Measurements from ENCODE around the gene GALNTL6.
"Not testable (repeated sequence)": the region's sequence is repeated elsewhere in the genome, so short reads cannot be mapped to it uniquely, and the experiment has no call there.

Gene GALNTL6

GRCh38 chr4:172830295-172830764 is 1017.1 kb downstream of the GALNTL6 start:
- no peak for DNase-seq

- no peak for DNase-seq
Observed at GRCh38 chr4:172836661-172837060, 1023.5 kb downstream of the GALNTL6 start.

GRCh38 chr4:172838111-172838510 is 1024.9 kb downstream of the GALNTL6 start:
- DNase-seq: no peak

GRCh38 chr4:172838943-172839342 is 1025.7 kb downstream of the GALNTL6 start:
- DNase-seq: no peak

- no peak for DNase-seq
Observed at GRCh38 chr4:172842779-172843178, 1029.6 kb downstream of the GALNTL6 start.

GRCh38 chr4:172843192-172843591 is 1030.0 kb downstream of the GALNTL6 start:
- DNase-seq: no peak

- DNase-seq: no peak
Observed at GRCh38 chr4:172844556-172844955, 1031.4 kb downstream of the GALNTL6 start.

- DNase-seq: no peak
Observed at GRCh38 chr4:172845281-172845680, 1032.1 kb downstream of the GALNTL6 start.

GRCh38 chr4:172850838-172851237 is 1037.6 kb downstream of the GALNTL6 start:
- DNase-seq: no peak

GRCh38 chr4:172851534-172851933 is 1038.3 kb downstream of the GALNTL6 start:
- DNase-seq: no peak

- DNase-seq: no peak
Observed at GRCh38 chr4:172857026-172857425, 1043.8 kb downstream of the GALNTL6 start.

- DNase-seq: no peak
Observed at GRCh38 chr4:172858731-172859230, 1045.6 kb downstream of the GALNTL6 start.

GRCh38 chr4:172865103-172865502 is 1051.9 kb downstream of the GALNTL6 start:
- no peak for DNase-seq

- DNase-seq: no peak
Observed at GRCh38 chr4:172865531-172866127, 1052.4 kb downstream of the GALNTL6 start.

GRCh38 chr4:172866421-172866820 is 1053.2 kb downstream of the GALNTL6 start:
- no peak for DNase-seq

- no peak for DNase-seq
Observed at GRCh38 chr4:172867835-172868234, 1054.6 kb downstream of the GALNTL6 start.

GRCh38 chr4:172868271-172868670 is 1055.1 kb downstream of the GALNTL6 start:
- no peak for DNase-seq

- no peak for DNase-seq
Observed at GRCh38 chr4:172869621-172870268, 1056.5 kb downstream of the GALNTL6 start.

GRCh38 chr4:172871381-172871780 is 1058.2 kb downstream of the GALNTL6 start:
- no peak for DNase-seq

- DNase-seq: no peak
Observed at GRCh38 chr4:172874944-172875343, 1061.7 kb downstream of the GALNTL6 start.

- DNase-seq: no peak
Observed at GRCh38 chr4:172876394-172876793, 1063.2 kb downstream of the GALNTL6 start.

GRCh38 chr4:172881645-172882044 is 1068.4 kb downstream of the GALNTL6 start:
- DNase-seq: no peak

GRCh38 chr4:172887358-172887757 is 1074.2 kb downstream of the GALNTL6 start:
- DNase-seq: not testable (repeated sequence)

- no peak for DNase-seq
Observed at GRCh38 chr4:172887959-172888358, 1074.8 kb downstream of the GALNTL6 start.

GRCh38 chr4:172892300-172892699 is 1079.1 kb downstream of the GALNTL6 start:
- no peak for DNase-seq
